DOHH2 (cell line): ENCODE results near the gene ADAMTS18.

Experiments
- H3F3A ChIP-seq: fragments of 200-600 bp; sonication (generic), shearing (Covaris generic); 2 replicates; pipeline ENCODE4 v1.6.0; 2016; ENCODE audit warnings: antibody characterized with exemption, mild to moderate bottlenecking; ENCODE audit not compliant: control insufficient read depth, insufficient read depth
- H3K27ac ChIP-seq: fragments of 200-600 bp; sonication (generic); 2 replicates; pipeline ENCODE4 v1.5.1; 2014; ENCODE audit warnings: low read depth, mild to moderate bottlenecking, low read length, moderate library complexity
- H3K27me3 ChIP-seq: fragments of 200-600 bp; sonication (generic); 2 replicates; pipeline ENCODE4 v1.6.1; 2014; ENCODE audit warnings: mild to moderate bottlenecking, low read length, mixed read lengths; ENCODE audit not compliant: control insufficient read depth
- H3K36me3 ChIP-seq: fragments of 200-600 bp; sonication (generic); 2 replicates; pipeline ENCODE4 v1.6.1; 2014; ENCODE audit warnings: mild to moderate bottlenecking, low read length, moderate library complexity, mixed read lengths; ENCODE audit not compliant: control insufficient read depth
- H3K4me1 ChIP-seq: fragments of 200-600 bp; sonication (generic); 2 replicates; pipeline ENCODE4 v1.6.1; 2014; ENCODE audit warnings: mild to moderate bottlenecking, low read length, mixed read lengths; ENCODE audit not compliant: control insufficient read depth
- H3K4me2 ChIP-seq: fragments of 200-600 bp; sonication (generic); 2 replicates; pipeline ENCODE4 v1.6.0; 2014; ENCODE audit warnings: mild to moderate bottlenecking, low read length, moderate library complexity
- H3K4me3 ChIP-seq: fragments of 200-600 bp; sonication (generic); 2 replicates; pipeline ENCODE4 v1.5.1; 2014; ENCODE audit warnings: mild to moderate bottlenecking, low read length, mixed read lengths
- H3K79me2 ChIP-seq: fragments of 200-600 bp; sonication (generic); 2 replicates; pipeline ENCODE4 v1.6.1; 2014; ENCODE audit warnings: mild to moderate bottlenecking, low read length, mixed read lengths; ENCODE audit not compliant: control insufficient read depth
- H3K9me2 ChIP-seq: fragments of 200-600 bp; sonication (generic); replicated peaks from 2 replicates; pipeline ENCODE4 v1.6.1; 2014; ENCODE audit warnings: mild to moderate bottlenecking, low read length, mixed read lengths; ENCODE audit not compliant: control insufficient read depth
- H3K9me3 ChIP-seq: fragments of 200-600 bp; sonication (generic); 2 replicates; pipeline ENCODE4 v1.6.1; 2014; ENCODE audit warnings: antibody characterized with exemption, low read length, mixed read lengths; ENCODE audit not compliant: control insufficient read depth, insufficient read depth
- H4K20me1 ChIP-seq: fragments of 200-600 bp; sonication (generic); 2 replicates; pipeline ENCODE4 v1.6.0; 2014; ENCODE audit warnings: low read depth, mild to moderate bottlenecking, antibody characterized with exemption, low read length, moderate library complexity; ENCODE audit not compliant: control insufficient read depth, insufficient read depth
- EZH2phosphoT487 ChIP-seq: fragments of 200-600 bp; sonication (generic); IDR thresholded peaks from 2 replicates; pipeline ENCODE4 v1.6.1; 2017; ENCODE audit warnings: borderline replicate concordance, mild to moderate bottlenecking, antibody characterized with exemption, low read length, moderate library complexity, mixed read lengths
- TF ChIP-seq, protein P1 (sequence below): fragments of 200-600 bp; sonication (generic); IDR thresholded peaks from one replicate; pipeline ENCODE4 v1.5.1; 2014; ENCODE audit warnings: antibody characterized with exemption, mild to moderate bottlenecking, low read depth, low read length; ENCODE audit not compliant: poor library complexity, severe bottlenecking

Gene ADAMTS18

DNA sequence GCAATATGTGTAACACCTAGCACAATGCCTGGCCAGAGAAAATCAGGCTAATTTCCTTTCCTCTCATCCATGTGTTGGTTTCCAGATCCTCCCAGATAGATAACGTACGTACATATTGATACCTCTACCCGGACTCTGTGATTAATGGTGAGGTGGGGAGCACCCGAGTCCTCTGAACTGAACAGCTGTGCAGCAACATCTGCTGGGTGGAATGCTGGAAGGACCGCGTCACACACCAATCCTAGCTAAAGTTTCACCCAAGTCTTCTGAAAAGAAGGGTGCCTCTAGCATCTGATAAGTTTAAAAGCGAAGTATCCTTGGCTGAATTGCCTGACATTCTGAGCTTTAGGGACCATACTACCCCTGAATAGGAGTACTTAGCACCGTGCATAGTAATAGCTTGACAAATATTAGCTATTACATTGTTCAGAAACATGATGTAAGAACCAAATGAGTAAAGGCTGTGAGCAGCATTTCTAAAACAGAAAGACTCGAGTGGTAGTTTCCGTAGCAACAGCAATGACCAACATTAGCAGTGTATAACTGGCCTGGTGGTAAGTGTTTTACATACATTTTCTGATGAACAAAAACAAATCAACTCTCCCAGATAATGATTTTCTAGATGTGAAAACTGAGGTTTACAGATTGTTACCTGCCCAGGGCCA lies 144.3 kb downstream of the ADAMTS18 start:
- Histone ChIP-seq H3K79me2 (no peaks in the 10 kb centered on the region), H3K27ac (no peak overlapping the region), H3K4me3 (no peak overlapping the region), H3K36me3 (no peaks in the 10 kb centered on the region), H3K4me1 (no peaks in the 10 kb centered on the region), H4K20me1 (no peaks in the 10 kb centered on the region), H3K27me3 (peaks cover 4% of the 10 kb centered on the region; the same call in 1 of the 2 replicates), H3K4me2 (no peak overlapping the region), H3K9me2 (no peaks in the 10 kb centered on the region), H3K9me3 (no peaks in the 10 kb centered on the region), H3F3A (no peaks in the 10 kb centered on the region)
- TF ChIP-seq, protein P1, sequence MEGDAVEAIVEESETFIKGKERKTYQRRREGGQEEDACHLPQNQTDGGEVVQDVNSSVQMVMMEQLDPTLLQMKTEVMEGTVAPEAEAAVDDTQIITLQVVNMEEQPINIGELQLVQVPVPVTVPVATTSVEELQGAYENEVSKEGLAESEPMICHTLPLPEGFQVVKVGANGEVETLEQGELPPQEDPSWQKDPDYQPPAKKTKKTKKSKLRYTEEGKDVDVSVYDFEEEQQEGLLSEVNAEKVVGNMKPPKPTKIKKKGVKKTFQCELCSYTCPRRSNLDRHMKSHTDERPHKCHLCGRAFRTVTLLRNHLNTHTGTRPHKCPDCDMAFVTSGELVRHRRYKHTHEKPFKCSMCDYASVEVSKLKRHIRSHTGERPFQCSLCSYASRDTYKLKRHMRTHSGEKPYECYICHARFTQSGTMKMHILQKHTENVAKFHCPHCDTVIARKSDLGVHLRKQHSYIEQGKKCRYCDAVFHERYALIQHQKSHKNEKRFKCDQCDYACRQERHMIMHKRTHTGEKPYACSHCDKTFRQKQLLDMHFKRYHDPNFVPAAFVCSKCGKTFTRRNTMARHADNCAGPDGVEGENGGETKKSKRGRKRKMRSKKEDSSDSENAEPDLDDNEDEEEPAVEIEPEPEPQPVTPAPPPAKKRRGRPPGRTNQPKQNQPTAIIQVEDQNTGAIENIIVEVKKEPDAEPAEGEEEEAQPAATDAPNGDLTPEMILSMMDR: no peak
- TF ChIP-seq EZH2phosphoT487: no peak

DNA sequence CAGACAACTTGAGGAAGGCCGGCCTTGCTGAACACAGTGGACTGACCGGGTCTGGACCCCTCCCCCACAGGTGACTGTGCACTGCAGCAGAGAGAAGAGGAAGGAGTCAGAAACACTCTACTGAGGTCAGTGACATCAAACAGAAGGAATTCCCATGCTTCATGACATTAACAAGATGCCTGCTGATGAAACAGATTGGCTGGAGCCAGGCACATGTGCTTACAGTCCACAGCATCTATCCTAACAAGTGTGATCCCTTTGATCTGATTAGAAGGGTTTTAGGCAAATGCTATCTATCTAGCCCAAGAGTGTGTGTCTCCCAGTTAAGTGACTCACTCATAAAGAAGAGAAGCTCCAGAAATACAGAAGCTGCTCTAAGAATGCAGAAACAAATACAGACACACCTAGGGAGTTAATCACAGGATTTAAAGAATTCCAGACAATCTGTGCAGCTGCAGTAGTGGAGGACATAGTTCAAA lies 145.5 kb downstream of the ADAMTS18 start:
- Histone ChIP-seq H3K79me2 (no peaks in the 10 kb centered on the region), H3K4me1 (no peaks in the 10 kb centered on the region), H4K20me1 (no peaks in the 10 kb centered on the region), H3K9me3 (no peaks in the 10 kb centered on the region), H3K4me3 (no peak overlapping the region), H3F3A (no peaks in the 10 kb centered on the region), H3K27ac (no peak overlapping the region), H3K9me2 (no peaks in the 10 kb centered on the region), H3K36me3 (no peaks in the 10 kb centered on the region), H3K27me3 (peaks cover 4% of the 10 kb centered on the region; the same call in 1 of the 2 replicates), H3K4me2 (no peak overlapping the region)
- TF ChIP-seq, protein P1: no peak
- TF ChIP-seq EZH2phosphoT487: no peak

DNA sequence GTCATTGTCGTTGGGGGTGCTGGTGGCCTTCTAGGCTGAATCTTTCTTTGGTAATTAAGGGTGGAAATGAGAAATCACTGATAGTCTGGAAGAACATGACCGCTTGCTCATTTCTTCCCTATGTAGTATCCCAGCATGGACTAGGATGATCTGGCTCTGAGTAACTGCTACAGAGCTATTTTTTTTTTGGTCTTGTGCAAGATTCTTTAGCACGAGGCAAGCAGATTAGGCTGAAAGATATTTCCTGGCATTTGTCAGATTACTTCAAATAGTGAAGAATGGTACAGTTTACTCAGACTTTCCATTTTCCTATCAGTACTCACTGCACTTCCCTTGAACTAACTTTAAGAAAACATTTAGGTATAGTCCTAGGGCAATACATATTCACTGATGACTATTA lies 146.6 kb downstream of the ADAMTS18 start:
- TF ChIP-seq, protein P1: no peak
- TF ChIP-seq EZH2phosphoT487: no peak
- H3K9me3 ChIP-seq: no peaks in the 10 kb centered on the region
- H3K27ac ChIP-seq: no peak overlapping the region
- H3K79me2 ChIP-seq: no peaks in the 10 kb centered on the region
- no peaks in the 10 kb centered on the region for H3K36me3 ChIP-seq
- H3K4me2 ChIP-seq: no peak overlapping the region
- no peaks in the 10 kb centered on the region for H3F3A ChIP-seq
- no peaks in the 10 kb centered on the region for H3K4me1 ChIP-seq
- H3K4me3 ChIP-seq: no peak overlapping the region
- no peaks in the 10 kb centered on the region for H3K9me2 ChIP-seq
- no peaks in the 10 kb centered on the region for H4K20me1 ChIP-seq
- H3K27me3 ChIP-seq: peaks cover 4% of the 10 kb centered on the region; the same call in 1 of the 2 replicates
